GM12878 (cell line): ENCODE results near the gene CNTNAP2. TPM values are rescaled to one million over a fixed set of nuclear protein-coding genes. Genes with fewer than 3 reads are reported as not detected.

Experiments
- ATAC-seq: fragments of 200-7000 bp; cut with Tn5 transposase; 3 replicates; pipeline ENCODE4 v1.9.1; 2020; ENCODE audit warnings: mild to moderate bottlenecking, moderate library complexity
- BruUV-seq: library from RNA; stranded (reverse); fragments of 400-500 nt; replicated peaks from 2 replicates; lab custom pipeline; 2021; lab: Mats Ljungman, UMichigan
- CTCF ChIA-PET: fragments of 300-600 bp; sonication (Branson Sonifier 250); formaldehyde crosslinking; extraction: SDS; loops from one replicate; lab custom pipeline; 2021; ENCODE audit warnings: inconsistent platforms; lab: Yijun Ruan, JAX
- POLR2A ChIA-PET: fragments of 350-600 bp; formaldehyde crosslinking; extraction: SDS; loops from one replicate; lab custom pipeline; 2021; ENCODE audit warnings: inconsistent platforms; lab: Charles Lee
- RAD21 ChIA-PET: fragments of 300-600 bp; sonication (Branson Sonifier 250); formaldehyde crosslinking; loops from one replicate; lab custom pipeline; 2023; ENCODE audit warnings: antibody characterized with exemption; ENCODE audit not compliant: unreplicated experiment; lab: Charles Lee
- SMC1A ChIA-PET: fragments of 300-600 bp; sonication (Branson Sonifier 250); formaldehyde crosslinking; loops from one replicate; lab custom pipeline; 2023; ENCODE audit not compliant: unreplicated experiment, uncharacterized antibody; lab: Charles Lee
- DNase-seq: peaks from one replicate; pipeline ENCODE4 v3.0.0-alpha.2; 2011; ENCODE audit warnings: low read depth, low spot score
- FAIRE-seq: peaks from 3 replicates; lab custom pipeline; 2011; peaks lifted over from hg19 to GRCh38; lab: Jason Lieb, UNC
- H2AFZ ChIP-seq: 2 replicates; pipeline ENCODE4 v1.6.0; 2011; ENCODE audit warnings: low read depth, low read length, control low read depth; ENCODE audit not compliant: control insufficient read depth
- H3K27ac ChIP-seq: 2 replicates; pipeline ENCODE4 v1.5.1; 2011; ENCODE audit warnings: control low read depth; ENCODE audit not compliant: control insufficient read depth, insufficient read depth
- H3K27me3 ChIP-seq, 2 experiments: replicated peaks in 1 of 2; 2 replicates each; pipeline versions ENCODE4 v1.6.0 to v1.6.1; 2011; ENCODE audit warnings: low read length in 1 of 2; ENCODE audit not compliant: control insufficient read depth in 2 of 2, insufficient read depth in 2 of 2
- H3K36me3 ChIP-seq, 2 experiments: 2 replicates each; pipeline ENCODE4 v1.5.1; 2011; ENCODE audit warnings: low read length in 1 of 2; ENCODE audit not compliant: control insufficient read depth in 2 of 2, insufficient read depth in 2 of 2
- H3K4me1 ChIP-seq: 2 replicates; pipeline ENCODE4 v1.6.1; 2011; ENCODE audit warnings: mild to moderate bottlenecking, low read length, moderate library complexity, mixed read lengths; ENCODE audit not compliant: control insufficient read depth, insufficient read depth
- H3K4me2 ChIP-seq: 2 replicates; pipeline ENCODE4 v1.6.0; 2011; ENCODE audit warnings: control low read depth; ENCODE audit not compliant: control insufficient read depth, insufficient read depth
- H3K4me3 ChIP-seq: fragments of 200-600 bp; sonication (generic); 2 replicates; pipeline ENCODE4 v1.5.1; 2016
- H3K79me2 ChIP-seq: 2 replicates; pipeline ENCODE4 v1.6.0; 2011; ENCODE audit warnings: low read length; ENCODE audit not compliant: control insufficient read depth, insufficient read depth
- H3K9ac ChIP-seq: 2 replicates; pipeline ENCODE4 v1.8.0; 2011; ENCODE audit warnings: low read length, control low read depth, mixed read lengths; ENCODE audit not compliant: control insufficient read depth, insufficient read depth
- H3K9me3 ChIP-seq: replicated peaks from 3 replicates; pipeline ENCODE4 v1.5.1; 2011; ENCODE audit warnings: mild to moderate bottlenecking, low read length; ENCODE audit not compliant: control insufficient read depth, insufficient read depth
- H4K20me1 ChIP-seq: 2 replicates; pipeline ENCODE4 v1.6.0; 2011; ENCODE audit not compliant: control insufficient read depth, insufficient read depth
- BCL11A ChIP-seq: IDR thresholded peaks from 2 replicates; pipeline ENCODE4 v1.6.1; 2011; ENCODE audit warnings: low read depth, low read length
- BMI1 ChIP-seq: fragments of 450-650 bp; IDR thresholded peaks from 2 replicates; pipeline ENCODE4 v1.6.1; 2016; ENCODE audit warnings: mild to moderate bottlenecking, moderate library complexity, borderline replicate concordance
- EP300 ChIP-seq, 2 experiments: fragments of 150-350 bp in 1 of 2; IDR thresholded peaks; 2 replicates each; pipeline ENCODE4 v1.6.1; 2011 to 2012; ENCODE audit warnings: low read depth in 2 of 2, low read length in 2 of 2, borderline replicate concordance in 1 of 2, improper control_type of control experiment in 1 of 2, inconsistent platforms in 1 of 2; ENCODE audit not compliant: control insufficient read depth in 1 of 2
- ETV6 ChIP-seq, 2 experiments: fragments of 450-650 bp in 1 of 2; IDR thresholded peaks in 1 of 2; conservative IDR thresholded peaks in 1 of 2; 2 replicates each; pipeline ENCODE4 v1.6.1; 2014; ENCODE audit warnings: antibody characterized with exemption in 1 of 2, borderline replicate concordance in 1 of 2, low read depth in 1 of 2, mild to moderate bottlenecking in 1 of 2, moderate library complexity in 1 of 2
- EZH2 ChIP-seq: IDR thresholded peaks from 2 replicates; pipeline ENCODE4 v1.6.1; 2012; ENCODE audit warnings: low read depth, mild to moderate bottlenecking, control low read depth, inconsistent platforms, low read length, borderline replicate concordance; ENCODE audit not compliant: control insufficient read depth
- NR2C2 ChIP-seq: IDR thresholded peaks from 2 replicates; pipeline ENCODE4 v1.6.1; 2011; ENCODE audit warnings: borderline replicate concordance, low read depth; ENCODE audit not compliant: control insufficient read depth, insufficient read length
- WGBS: methylation state at CpG from one replicate; pipeline ENCODE4 v1.1.6; 2016; ENCODE audit warnings: low lambda C conversion rate; ENCODE audit not compliant: insufficient replicate concordance, insufficient coverage; ENCODE audit errors: missing lambda C conversion rate; 5-methylcytosine and 5-hydroxymethylcytosine counted together
- in situ Hi-C: fragments of 300-500 bp; cut with MboI; formaldehyde crosslinking; loops from 9 replicates; pipeline ENCODE4 v1.14.3; 2018; ENCODE audit warnings: mixed read lengths
- intact Hi-C: fragments of 100-400 bp; cut with micrococcal nuclease; formaldehyde crosslinking; loops from one replicate; pipeline ENCODE4 v1.14.2; 2022; ENCODE audit not compliant: unreplicated experiment
- polyA plus RNA-seq, 11 experiments: library from polyadenylated mRNA; depleted of rRNA in 4 of 11; unstranded in 6 of 11; stranded (reverse) in 5 of 11; fragments of >200 nt; fragmentation: Nextera tagmentation in 4 of 11; fragmentation: Illumina TruSeq in 1 of 11; extraction: Ambion mirVana in 4 of 11; extraction: Trizol in 1 of 11; gene quantifications; 1 replicate in 1 of 11; 2 replicates in 10 of 11; pipeline versions ENCODE4 v1.2.1 to v1.2.3, GENCODE V29; 2011 to 2016; ENCODE audit warnings: inconsistent platforms in 2 of 11, missing spikeins in 2 of 11, low read depth in 1 of 11
- total RNA-seq, 4 experiments: library from RNA; depleted of rRNA in 3 of 4; stranded (reverse); fragments of >200 nt in 3 of 4; fragmentation: Illumina TruSeq in 1 of 4; extraction: Trizol in 1 of 4; gene quantifications; 2 replicates each; pipeline versions ENCODE4 v1.2.1 to v1.2.3, GENCODE V29; 2013 to 2021
- TF ChIP-seq, protein P1 (sequence below): IDR thresholded peaks from 2 replicates; pipeline ENCODE4 v1.6.1; 2012; ENCODE audit warnings: low read depth, low read length, improper control_type of control experiment
- TF ChIP-seq, protein P2 (sequence below): fragments of 450-650 bp; formaldehyde crosslinking; IDR thresholded peaks from 2 replicates; pipeline ENCODE4 v1.4.0; 2020; ENCODE audit warnings: mild to moderate bottlenecking, moderate library complexity
- TF ChIP-seq, protein P3 (sequence below): fragments of 150-350 bp; IDR thresholded peaks from 2 replicates; pipeline ENCODE4 v1.6.1; 2016; ENCODE audit warnings: low read depth, low read length

The CNTNAP2 gene
- total and polyA plus RNA-seq, 10 of the 15 experiments (the other 5 are each of a cell fraction or from before 2014, with no cell fraction given): 0.03 to 0.08 (median 0.03) TPM; not detected in 7

DNA sequence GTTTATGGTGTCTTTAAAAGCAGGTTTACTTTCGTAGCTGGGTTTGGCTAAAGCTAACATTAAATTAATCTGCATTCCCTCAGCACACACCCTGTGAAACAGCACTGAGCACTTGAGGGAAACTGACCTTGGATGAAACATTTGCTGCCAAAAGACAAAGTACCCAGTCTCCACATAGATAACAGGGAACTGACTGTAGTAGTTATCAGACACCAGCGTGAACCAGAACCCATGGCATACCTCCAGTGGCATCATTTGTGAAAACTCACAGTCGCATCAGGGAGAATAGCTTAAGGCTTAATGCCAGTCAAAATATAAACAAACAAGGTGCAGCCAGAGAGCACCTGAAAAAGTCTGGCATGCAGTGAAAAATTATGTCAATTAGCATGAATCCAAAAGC, 2116.2 kb downstream of the CNTNAP2 start:
- Histone ChIP-seq H2AFZ (no peak overlapping the region), H3K4me2 (no peak overlapping the region), H4K20me1 (no peaks in the 10 kb centered on the region), H3K79me2 (no peaks in the 10 kb centered on the region), H3K9me3 (no peaks in the 10 kb centered on the region)
- no peak for DNase-seq
- SMC1A ChIA-PET: no interaction called here
- BruUV-seq: no TSS peak
- intact Hi-C loops: no loop called here
- TF ChIP-seq ETV6 (conservative IDR thresholded peaks at IDR 0.05 in 1 of 2, IDR thresholded peaks at IDR 0.05 in 1 of 2; ENCODE audit: borderline replicate concordance in 1 of 2, low read depth in 1 of 2) (no peak), EZH2 (no peak), EP300 (IDR thresholded peaks at IDR 0.05; ENCODE audit: borderline replicate concordance in 1 of 2, control insufficient read depth in 1 of 2, low read depth in 2 of 2, low read length in 2 of 2) (no peak), BMI1 (no peak), BCL11A (no peak), NR2C2 (no peak)
- TF ChIP-seq, protein P1, sequence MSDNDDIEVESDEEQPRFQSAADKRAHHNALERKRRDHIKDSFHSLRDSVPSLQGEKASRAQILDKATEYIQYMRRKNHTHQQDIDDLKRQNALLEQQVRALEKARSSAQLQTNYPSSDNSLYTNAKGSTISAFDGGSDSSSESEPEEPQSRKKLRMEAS: no peak
- TF ChIP-seq, protein P2, sequence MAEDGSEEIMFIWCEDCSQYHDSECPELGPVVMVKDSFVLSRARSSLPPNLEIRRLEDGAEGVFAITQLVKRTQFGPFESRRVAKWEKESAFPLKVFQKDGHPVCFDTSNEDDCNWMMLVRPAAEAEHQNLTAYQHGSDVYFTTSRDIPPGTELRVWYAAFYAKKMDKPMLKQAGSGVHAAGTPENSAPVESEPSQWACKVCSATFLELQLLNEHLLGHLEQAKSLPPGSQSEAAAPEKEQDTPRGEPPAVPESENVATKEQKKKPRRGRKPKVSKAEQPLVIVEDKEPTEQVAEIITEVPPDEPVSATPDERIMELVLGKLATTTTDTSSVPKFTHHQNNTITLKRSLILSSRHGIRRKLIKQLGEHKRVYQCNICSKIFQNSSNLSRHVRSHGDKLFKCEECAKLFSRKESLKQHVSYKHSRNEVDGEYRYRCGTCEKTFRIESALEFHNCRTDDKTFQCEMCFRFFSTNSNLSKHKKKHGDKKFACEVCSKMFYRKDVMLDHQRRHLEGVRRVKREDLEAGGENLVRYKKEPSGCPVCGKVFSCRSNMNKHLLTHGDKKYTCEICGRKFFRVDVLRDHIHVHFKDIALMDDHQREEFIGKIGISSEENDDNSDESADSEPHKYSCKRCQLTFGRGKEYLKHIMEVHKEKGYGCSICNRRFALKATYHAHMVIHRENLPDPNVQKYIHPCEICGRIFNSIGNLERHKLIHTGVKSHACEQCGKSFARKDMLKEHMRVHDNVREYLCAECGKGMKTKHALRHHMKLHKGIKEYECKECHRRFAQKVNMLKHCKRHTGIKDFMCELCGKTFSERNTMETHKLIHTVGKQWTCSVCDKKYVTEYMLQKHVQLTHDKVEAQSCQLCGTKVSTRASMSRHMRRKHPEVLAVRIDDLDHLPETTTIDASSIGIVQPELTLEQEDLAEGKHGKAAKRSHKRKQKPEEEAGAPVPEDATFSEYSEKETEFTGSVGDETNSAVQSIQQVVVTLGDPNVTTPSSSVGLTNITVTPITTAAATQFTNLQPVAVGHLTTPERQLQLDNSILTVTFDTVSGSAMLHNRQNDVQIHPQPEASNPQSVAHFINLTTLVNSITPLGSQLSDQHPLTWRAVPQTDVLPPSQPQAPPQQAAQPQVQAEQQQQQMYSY (CRISPR knock-in tag): no peak
- TF ChIP-seq, protein P3, sequence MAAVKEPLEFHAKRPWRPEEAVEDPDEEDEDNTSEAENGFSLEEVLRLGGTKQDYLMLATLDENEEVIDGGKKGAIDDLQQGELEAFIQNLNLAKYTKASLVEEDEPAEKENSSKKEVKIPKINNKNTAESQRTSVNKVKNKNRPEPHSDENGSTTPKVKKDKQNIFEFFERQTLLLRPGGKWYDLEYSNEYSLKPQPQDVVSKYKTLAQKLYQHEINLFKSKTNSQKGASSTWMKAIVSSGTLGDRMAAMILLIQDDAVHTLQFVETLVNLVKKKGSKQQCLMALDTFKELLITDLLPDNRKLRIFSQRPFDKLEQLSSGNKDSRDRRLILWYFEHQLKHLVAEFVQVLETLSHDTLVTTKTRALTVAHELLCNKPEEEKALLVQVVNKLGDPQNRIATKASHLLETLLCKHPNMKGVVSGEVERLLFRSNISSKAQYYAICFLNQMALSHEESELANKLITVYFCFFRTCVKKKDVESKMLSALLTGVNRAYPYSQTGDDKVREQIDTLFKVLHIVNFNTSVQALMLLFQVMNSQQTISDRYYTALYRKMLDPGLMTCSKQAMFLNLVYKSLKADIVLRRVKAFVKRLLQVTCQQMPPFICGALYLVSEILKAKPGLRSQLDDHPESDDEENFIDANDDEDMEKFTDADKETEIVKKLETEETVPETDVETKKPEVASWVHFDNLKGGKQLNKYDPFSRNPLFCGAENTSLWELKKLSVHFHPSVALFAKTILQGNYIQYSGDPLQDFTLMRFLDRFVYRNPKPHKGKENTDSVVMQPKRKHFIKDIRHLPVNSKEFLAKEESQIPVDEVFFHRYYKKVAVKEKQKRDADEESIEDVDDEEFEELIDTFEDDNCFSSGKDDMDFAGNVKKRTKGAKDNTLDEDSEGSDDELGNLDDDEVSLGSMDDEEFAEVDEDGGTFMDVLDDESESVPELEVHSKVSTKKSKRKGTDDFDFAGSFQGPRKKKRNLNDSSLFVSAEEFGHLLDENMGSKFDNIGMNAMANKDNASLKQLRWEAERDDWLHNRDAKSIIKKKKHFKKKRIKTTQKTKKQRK: no peak
- TF ChIP-seq, all 136 proteins: peak for 0
- no peaks in the 10 kb centered on the region for H3K36me3 ChIP-seq
- H3K4me3 ChIP-seq: no peak overlapping the region
- no peak for FAIRE-seq
- no peak overlapping the region for H3K27ac ChIP-seq
- POLR2A ChIA-PET: no interaction called here
- 74% methylated on average over 3 of the region's 3 CpGs for WGBS
- RAD21 ChIA-PET: no interaction called here
- no peaks in the 10 kb centered on the region for H3K4me1 ChIP-seq
- CTCF ChIA-PET: no interaction called here
- no peak overlapping the region for H3K9ac ChIP-seq
- no peaks in the 10 kb centered on the region for H3K27me3 ChIP-seq
- in situ Hi-C loops: no loop called here
- ATAC-seq: no peak
